Measurements from ENCODE around the gene CELA1. TPM values are rescaled to one million over a fixed set of nuclear protein-coding genes. Genes with fewer than 3 reads are reported as not detected.

Gene CELA1
- not detected in 5 replicates for total RNA-seq (2022; extraction: Qiagen RNA extraction; ENCODE audit: low read depth)

DNA sequence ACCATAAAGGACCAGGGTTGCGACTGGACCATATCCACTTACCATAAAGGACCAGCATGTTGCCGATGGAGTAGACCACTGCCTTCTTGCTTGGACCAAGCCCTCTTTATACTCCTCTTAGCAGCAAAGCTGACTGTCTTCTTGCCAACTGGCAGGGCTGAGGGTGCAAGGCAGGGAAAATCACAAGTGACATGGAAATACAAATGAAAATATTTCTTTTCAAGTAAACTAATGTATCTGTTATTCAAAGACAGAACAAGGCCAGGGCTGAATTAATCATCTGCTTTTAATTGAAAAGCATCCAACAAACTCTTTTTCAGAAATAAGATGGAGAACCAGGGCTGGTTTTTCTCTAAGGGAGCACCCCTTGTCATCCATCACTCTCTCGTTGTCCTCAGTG lies at the start of gene CELA1:
CELA1 (minus strand) TSS at position 99 of the 400 bp plus-strand sequence; CDS start at position 58, 41 bp downstream.

DNA sequence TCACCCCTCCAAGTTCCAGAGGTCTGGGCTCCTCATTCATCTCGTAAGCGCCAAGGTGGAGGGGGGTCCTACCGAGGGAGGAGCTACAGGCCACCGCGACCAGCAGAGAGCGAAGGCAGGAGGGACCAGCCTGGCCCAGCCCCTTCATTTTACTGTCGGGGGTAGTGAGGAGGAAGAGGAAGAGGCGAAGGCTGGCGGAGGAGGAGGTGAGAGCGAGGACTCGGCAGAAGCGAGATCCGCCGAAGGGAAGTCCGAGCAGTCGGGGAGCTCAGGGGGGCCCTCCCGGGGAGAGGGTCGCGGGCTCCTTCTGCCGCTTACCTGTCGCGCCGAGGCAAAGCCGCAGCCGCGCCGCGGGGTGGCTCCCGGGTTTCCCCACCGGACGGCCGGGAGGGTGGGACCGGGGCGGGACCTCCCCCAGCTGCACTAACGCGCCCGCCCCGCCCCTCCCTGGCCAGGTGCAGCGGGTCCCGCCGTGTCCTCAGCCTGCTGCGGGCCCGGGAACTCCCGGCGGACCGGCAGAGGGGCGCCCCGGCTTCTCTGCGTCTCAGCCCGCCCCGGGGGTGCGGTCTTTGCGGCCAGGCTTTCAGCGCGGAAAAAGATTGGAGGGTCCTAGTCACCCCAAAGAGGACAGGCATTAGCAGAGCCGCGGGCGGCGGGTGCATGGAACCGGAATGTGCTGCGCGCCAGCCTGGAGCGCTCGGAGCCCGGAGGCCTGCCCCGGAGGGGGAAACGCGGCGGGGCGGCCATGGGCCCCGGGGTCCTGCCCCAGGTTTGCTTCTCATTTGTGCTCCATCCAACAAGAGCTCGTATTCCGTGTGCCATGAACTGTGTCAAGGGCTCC lies 45.0 kb upstream of the CELA1 start, which contains the start of gene GALNT6:
GALNT6 (minus strand) TSS at position 124 of the 841 bp plus-strand sequence. CDS start 11,625 bp downstream, outside the sequence.

DNA sequence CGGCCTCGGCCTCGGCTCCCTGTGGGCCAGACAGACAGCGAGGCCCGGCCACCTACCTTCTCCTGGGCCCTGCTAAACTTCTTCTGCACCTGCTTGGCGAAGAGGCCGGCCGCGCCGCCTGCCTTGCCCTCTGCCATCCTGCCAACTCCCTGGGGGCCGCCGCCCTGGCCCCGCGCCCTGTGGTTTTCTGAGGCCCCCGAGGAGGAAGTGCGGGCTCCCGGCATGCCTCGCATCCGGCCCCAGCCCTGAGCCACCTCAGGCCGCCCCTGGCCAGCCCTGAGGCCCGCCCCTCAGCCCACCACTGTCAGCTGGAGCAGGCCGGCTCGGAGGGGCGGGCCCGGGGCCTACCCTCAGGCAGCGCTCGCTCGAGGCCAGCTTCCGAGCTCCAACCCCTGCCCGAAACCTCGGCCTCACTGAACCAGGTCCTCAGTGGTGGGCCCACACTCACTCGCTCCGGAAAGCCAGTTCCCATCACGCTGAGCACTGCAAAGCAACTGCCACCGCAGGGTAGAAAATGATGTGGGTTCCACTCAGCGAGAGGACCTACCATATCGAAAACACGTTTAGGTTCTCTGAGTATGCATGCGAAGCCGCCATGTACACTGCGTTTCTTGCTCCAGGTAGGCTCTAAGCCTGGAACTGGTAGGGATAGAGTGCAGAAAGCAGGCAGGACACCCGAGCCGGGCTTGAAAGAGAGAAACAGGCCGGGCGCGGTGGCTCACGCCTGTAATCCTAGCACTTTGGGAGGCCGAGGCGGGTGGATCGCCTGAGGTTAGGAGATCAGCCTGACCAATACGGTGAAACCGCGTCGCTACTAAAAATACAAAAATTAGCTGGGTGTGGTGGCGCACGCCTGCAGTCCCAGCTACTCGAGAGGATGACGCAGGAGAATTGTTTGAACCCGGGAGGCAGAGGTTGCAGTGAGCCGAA lies 22.2 kb downstream of the CELA1 start, which contains the start of gene BIN2:
BIN2 (minus strand) TSS at position 209 of the 930 bp plus-strand sequence; CDS start at position 137, 72 bp downstream.

Other genes starting within 250 kb of the CELA1 start
- gene TFCP2, start 173.5 kb downstream of the CELA1 start, total RNA-seq (2022; extraction: Qiagen RNA extraction; ENCODE audit: low read depth) = 18.8 to 22.2 TPM (median 21.1 TPM) in 5 replicates
- 1.0 to 3.9 TPM (median 1.6 TPM) in 5 replicates for gene POU6F1, start 128.6 kb downstream of the CELA1 start, total RNA-seq (2022; extraction: Qiagen RNA extraction; ENCODE audit: low read depth)
- 303 to 355 TPM (median 335 TPM) in 5 replicates for gene DAZAP2, start 107.9 kb downstream of the CELA1 start, total RNA-seq (2022; extraction: Qiagen RNA extraction; ENCODE audit: low read depth)
- 23.9 to 26.6 TPM (median 24.1 TPM) in 5 replicates for gene SMAGP, start 76.3 kb downstream of the CELA1 start, total RNA-seq (2022; extraction: Qiagen RNA extraction; ENCODE audit: low read depth)
- gene BIN2, start 22.5 kb downstream of the CELA1 start, total RNA-seq (2022; extraction: Qiagen RNA extraction; ENCODE audit: low read depth) = 0.09 to 0.19 TPM (median 0.14 TPM) in 4 of 5 replicates, not detected in the other
- 2.3 to 4.5 TPM (median 3.6 TPM) in 5 replicates for gene GALNT6, start 44.7 kb upstream of the CELA1 start, total RNA-seq (2022; extraction: Qiagen RNA extraction; ENCODE audit: low read depth)
- 0.77 to 1.8 TPM (median 1.6 TPM) in 5 replicates for gene SLC4A8, start 78.2 kb upstream of the CELA1 start, total RNA-seq (2022; extraction: Qiagen RNA extraction; ENCODE audit: low read depth)
- gene SCN8A, start 244.6 kb upstream of the CELA1 start, total RNA-seq (2022; extraction: Qiagen RNA extraction; ENCODE audit: low read depth) = 1.3 to 2.7 TPM (median 1.6 TPM) in 5 replicates